A549 treated with AZD9567 at 1 μM for 4 hours (cell line): ENCODE results near the gene TRIM63. TPM values are rescaled to one million over a fixed set of nuclear protein-coding genes. Genes with fewer than 3 reads are reported as not detected.

Experiments
- total RNA-seq: library from RNA; stranded (reverse); fragments of 200-300 nt; extraction: Qiagen RNA extraction; gene quantifications from 5 replicates; pipeline ENCODE4 v1.2.3, GENCODE V29; 2022; ENCODE audit not compliant: insufficient read depth

Gene TRIM63
- 0.77 to 1.5 TPM (median 0.94 TPM) in 5 replicates for total RNA-seq

GRCh38 chr1:26067432-26067911, at the start of gene TRIM63:
Gene TRIM63 (minus strand): TSS chr1:26067630. CDS start chr1:26067494, 136 bp downstream.

GRCh38 chr1:26111530-26112406, 44.3 kb upstream of the TRIM63 start, which contains the start of gene PDIK1L:
Gene PDIK1L (plus strand): TSS chr1:26111824. CDS start chr1:26114309, 2,485 bp downstream.

GRCh38 chr1:26045722-26046245, 21.6 kb downstream of the TRIM63 start, which contains the start of gene SLC30A2:
Gene SLC30A2 (minus strand): TSS chr1:26046118. CDS start chr1:26045896, 222 bp downstream.

GRCh38 chr1:26021647-26022403, 45.6 kb downstream of the TRIM63 start, which contains the start of gene EXTL1:
Gene EXTL1 (plus strand): TSS chr1:26021775. CDS start chr1:26022647, 872 bp downstream.

Other genes with a start within 250 kb of the TRIM63 start
- 13.9 to 24.9 TPM (median 22.8 TPM) in 5 replicates for gene MTFR1L, start 247.7 kb downstream of the TRIM63 start, total RNA-seq
- 8.2 to 9.1 TPM (median 8.7 TPM) in 5 replicates for gene AUNIP, start 208.2 kb downstream of the TRIM63 start, total RNA-seq
- 4.3 to 5.8 TPM (median 5.4 TPM) in 5 replicates for gene PAQR7, start 191.9 kb downstream of the TRIM63 start, total RNA-seq
- 127 to 228 TPM (median 213 TPM) in 5 replicates for gene STMN1, start 161.2 kb downstream of the TRIM63 start, total RNA-seq
- 6.4 to 9.0 TPM (median 6.6 TPM) in 5 replicates for gene PAFAH2, start 69.6 kb downstream of the TRIM63 start, total RNA-seq
- gene EXTL1, start 45.9 kb downstream of the TRIM63 start, total RNA-seq = not detected in 5 replicates
- gene SLC30A2, start 21.5 kb downstream of the TRIM63 start, total RNA-seq = 0.11 to 0.29 TPM (median 0.21 TPM) in 4 of 5 replicates, not detected in the other
- 1.4 to 2.3 TPM (median 1.8 TPM) in 5 replicates for gene PDIK1L, start 44.2 kb upstream of the TRIM63 start, total RNA-seq
- 0.03 TPM in 2 of 5 replicates, not detected in the others for gene FAM110D, start 91.4 kb upstream of the TRIM63 start, total RNA-seq
- not detected in 5 replicates for gene C1orf232, start 101.3 kb upstream of the TRIM63 start, total RNA-seq
- 54.3 to 72.6 TPM (median 62.2 TPM) in 5 replicates for gene ZNF593, start 102.3 kb upstream of the TRIM63 start, total RNA-seq
- gene ZNF593OS, start 104.2 kb upstream of the TRIM63 start, total RNA-seq = 0.37 to 1.1 TPM (median 0.47 TPM) in 4 of 5 replicates, not detected in the other
- 0.15 to 0.43 TPM (median 0.23 TPM) in 4 of 5 replicates, not detected in the other for gene CNKSR1, start 109.9 kb upstream of the TRIM63 start, total RNA-seq
- gene CATSPER4, start 123.0 kb upstream of the TRIM63 start, total RNA-seq = not detected in 5 replicates
- gene CEP85, start 166.6 kb upstream of the TRIM63 start, total RNA-seq = 10.7 to 14.9 TPM (median 14.5 TPM) in 5 replicates
- 121 to 148 TPM (median 134 TPM) in 5 replicates for gene SH3BGRL3, start 212.5 kb upstream of the TRIM63 start, total RNA-seq
- 12.6 to 17.6 TPM (median 16.3 TPM) in 5 replicates for gene UBXN11, start 239.0 kb upstream of the TRIM63 start, total RNA-seq